Measurements from ENCODE around the gene NEK4. TPM values are rescaled to one million over a fixed set of nuclear protein-coding genes. Genes with fewer than 3 reads are reported as not detected.

The NEK4 gene
- 18.5 and 24.2 TPM in 2 replicates for total RNA-seq

DNA sequence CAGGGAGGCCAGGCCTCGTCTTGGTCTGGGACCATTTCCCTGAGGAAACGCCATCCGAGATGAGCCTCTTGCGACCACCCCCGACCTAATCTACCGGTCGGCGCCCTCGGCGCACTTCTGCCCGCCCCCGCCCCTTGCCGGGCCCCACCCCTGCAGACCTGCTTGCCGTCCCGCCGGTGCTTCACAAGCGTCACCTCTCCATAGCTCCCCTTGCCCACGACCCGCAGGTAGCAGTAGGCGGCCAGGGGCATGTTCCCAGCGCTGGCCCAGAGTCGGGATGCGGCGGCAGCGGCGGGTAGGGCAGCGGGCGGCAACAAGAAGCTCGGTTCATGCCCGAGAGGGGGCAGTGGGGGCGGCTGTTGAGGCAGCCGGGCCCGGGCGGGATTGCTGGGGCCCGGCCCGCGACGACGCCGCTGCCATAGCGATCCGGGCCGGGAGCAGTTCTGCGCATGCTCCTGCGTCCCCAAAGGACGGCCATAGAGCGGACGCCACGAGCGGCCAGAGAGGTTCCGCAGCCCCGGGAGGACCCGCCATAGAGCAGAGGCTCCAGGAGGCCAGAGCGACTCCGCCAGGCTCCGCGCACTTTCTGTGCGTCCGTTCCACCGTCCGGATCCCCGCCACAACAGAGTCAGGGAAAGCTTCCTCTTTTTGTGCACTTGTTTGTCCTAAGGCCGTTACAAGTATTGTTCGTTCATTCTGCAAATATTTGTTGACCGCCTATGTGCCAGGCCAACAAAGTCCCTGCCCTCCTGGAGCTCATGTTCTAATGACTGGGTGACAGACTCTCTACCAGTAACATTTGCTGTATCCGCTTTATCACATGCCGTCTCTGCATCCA, at the start of gene NEK4:
Gene NEK4, minus strand, starts transcription at position 445 of the 838 bp plus-strand sequence. Its CDS starts 194 bp downstream, at position 251.
- H3K27me3 ChIP-seq (ENCODE audit: control insufficient read depth, insufficient read depth, low read length) = no peaks in the 10 kb centered on the region
- peak; percentile 66 for DNase-seq (ENCODE audit: low read depth)
- H3K36me3 ChIP-seq (ENCODE audit: control insufficient read depth, insufficient read depth, low read length) = no peaks in the 10 kb centered on the region
- TF ChIP-seq, protein P1, sequence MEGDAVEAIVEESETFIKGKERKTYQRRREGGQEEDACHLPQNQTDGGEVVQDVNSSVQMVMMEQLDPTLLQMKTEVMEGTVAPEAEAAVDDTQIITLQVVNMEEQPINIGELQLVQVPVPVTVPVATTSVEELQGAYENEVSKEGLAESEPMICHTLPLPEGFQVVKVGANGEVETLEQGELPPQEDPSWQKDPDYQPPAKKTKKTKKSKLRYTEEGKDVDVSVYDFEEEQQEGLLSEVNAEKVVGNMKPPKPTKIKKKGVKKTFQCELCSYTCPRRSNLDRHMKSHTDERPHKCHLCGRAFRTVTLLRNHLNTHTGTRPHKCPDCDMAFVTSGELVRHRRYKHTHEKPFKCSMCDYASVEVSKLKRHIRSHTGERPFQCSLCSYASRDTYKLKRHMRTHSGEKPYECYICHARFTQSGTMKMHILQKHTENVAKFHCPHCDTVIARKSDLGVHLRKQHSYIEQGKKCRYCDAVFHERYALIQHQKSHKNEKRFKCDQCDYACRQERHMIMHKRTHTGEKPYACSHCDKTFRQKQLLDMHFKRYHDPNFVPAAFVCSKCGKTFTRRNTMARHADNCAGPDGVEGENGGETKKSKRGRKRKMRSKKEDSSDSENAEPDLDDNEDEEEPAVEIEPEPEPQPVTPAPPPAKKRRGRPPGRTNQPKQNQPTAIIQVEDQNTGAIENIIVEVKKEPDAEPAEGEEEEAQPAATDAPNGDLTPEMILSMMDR (IDR thresholded peaks at IDR 0.05; ENCODE audit: insufficient read depth, low read length, poor library complexity, severe bottlenecking) = no peak
- H3K4me3 ChIP-seq (ENCODE audit: low read depth, low read length) = peak within 1 kb of the TSS; percentile 87

DNA sequence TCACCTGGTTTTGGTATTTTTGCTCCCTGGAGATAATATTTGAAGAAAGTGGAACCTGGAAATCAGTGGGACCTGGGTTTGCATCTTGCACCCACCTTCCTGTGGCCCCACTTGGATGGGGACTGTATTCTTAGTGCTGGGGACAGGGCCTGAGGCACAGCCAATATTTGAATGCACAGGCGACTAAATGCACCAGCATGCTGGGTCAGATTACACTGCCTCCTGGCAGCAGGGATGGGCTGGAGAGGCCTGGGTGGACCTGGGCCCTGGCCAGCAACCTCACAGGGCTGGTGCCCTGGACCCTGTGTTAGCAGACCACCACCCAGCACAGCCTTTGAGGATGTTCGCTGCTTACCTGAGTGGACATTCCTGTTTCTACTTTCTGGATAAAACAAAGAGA, 49.2 kb upstream of the NEK4 start:
- H3K36me3 ChIP-seq (ENCODE audit: control insufficient read depth, insufficient read depth, low read length) = no peaks in the 10 kb centered on the region
- no peak overlapping the region for H3K4me3 ChIP-seq (ENCODE audit: low read depth, low read length)
- H3K27me3 ChIP-seq (ENCODE audit: control insufficient read depth, insufficient read depth, low read length) = no peaks in the 10 kb centered on the region
- no peak for DNase-seq (ENCODE audit: low read depth)
- TF ChIP-seq, protein P1 (IDR thresholded peaks at IDR 0.05; ENCODE audit: insufficient read depth, low read length, poor library complexity, severe bottlenecking) = no peak

DNA sequence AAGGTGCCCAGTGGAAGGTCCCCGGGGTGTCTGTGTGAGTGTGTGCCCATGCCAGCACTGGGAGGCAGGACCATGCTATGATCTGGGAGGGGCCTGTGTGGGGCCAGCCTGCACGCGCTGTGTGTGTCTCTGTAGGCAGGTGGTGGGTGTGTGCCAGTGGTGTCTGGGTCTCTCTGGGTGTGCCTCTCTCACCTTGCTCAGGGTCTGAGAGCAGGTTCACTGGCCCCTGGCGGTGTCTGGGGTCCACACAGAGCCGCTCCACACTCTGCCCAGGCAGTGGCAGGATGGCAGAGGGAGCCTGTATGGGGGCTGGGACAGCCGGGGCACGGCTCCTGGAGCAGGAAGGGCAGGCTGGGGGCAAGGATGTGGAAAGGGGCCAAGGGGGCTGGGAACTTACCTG, 47.1 kb upstream of the NEK4 start:
- DNase-seq (ENCODE audit: low read depth) = no peak
- TF ChIP-seq, protein P1 (IDR thresholded peaks at IDR 0.05; ENCODE audit: insufficient read depth, low read length, poor library complexity, severe bottlenecking) = no peak
- H3K4me3 ChIP-seq (ENCODE audit: low read depth, low read length) = no peak overlapping the region
- no peaks in the 10 kb centered on the region for H3K36me3 ChIP-seq (ENCODE audit: control insufficient read depth, insufficient read depth, low read length)
- no peaks in the 10 kb centered on the region for H3K27me3 ChIP-seq (ENCODE audit: control insufficient read depth, insufficient read depth, low read length)

DNA sequence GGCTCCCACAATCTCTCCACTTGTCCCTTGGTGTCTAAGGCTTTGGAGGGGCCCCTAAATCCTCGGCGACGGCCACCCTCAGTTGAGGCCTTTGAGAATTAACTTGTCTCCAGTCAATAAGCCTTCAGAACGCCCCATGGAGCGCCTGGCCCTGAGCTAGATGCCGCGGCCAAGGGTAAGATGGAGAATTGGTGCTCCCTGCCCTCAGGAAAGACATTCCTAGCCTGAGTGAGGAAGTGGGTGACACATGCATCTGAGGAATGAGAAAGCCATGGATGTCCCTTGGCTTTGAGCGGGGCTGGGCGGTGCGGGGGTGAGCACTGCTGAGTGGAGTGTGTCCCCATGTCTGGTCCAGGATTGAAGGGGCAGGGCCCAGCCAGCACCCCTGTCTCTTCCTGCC, 46.5 kb upstream of the NEK4 start:
- H3K36me3 ChIP-seq (ENCODE audit: control insufficient read depth, insufficient read depth, low read length) = no peaks in the 10 kb centered on the region
- DNase-seq (ENCODE audit: low read depth) = no peak
- no peak overlapping the region for H3K4me3 ChIP-seq (ENCODE audit: low read depth, low read length)
- TF ChIP-seq, protein P1 (IDR thresholded peaks at IDR 0.05; ENCODE audit: insufficient read depth, low read length, poor library complexity, severe bottlenecking) = no peak
- H3K27me3 ChIP-seq (ENCODE audit: control insufficient read depth, insufficient read depth, low read length) = no peaks in the 10 kb centered on the region

DNA sequence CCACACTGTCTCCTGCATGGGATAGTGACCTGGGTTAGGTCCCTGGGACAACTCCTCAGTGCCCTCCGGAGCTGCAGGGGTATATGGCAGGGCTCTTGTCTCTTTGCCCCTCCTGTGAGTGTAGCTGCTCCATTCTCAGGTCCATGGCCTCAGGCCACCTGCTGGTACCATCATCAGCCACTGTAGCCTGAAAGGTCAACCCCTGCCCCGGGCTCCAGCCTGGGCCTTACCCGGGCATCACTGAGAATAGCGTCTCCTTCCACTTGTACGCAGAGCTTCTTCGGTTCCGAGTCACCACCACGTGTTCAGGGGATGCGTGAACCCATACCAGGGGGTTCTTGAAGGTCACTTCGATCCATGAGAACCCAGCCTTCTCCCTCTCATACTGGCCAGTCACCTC, 45.9 kb upstream of the NEK4 start:
- no peaks in the 10 kb centered on the region for H3K27me3 ChIP-seq (ENCODE audit: control insufficient read depth, insufficient read depth, low read length)
- DNase-seq (ENCODE audit: low read depth) = no peak
- no peak overlapping the region for H3K4me3 ChIP-seq (ENCODE audit: low read depth, low read length)
- H3K36me3 ChIP-seq (ENCODE audit: control insufficient read depth, insufficient read depth, low read length) = no peaks in the 10 kb centered on the region
- TF ChIP-seq, protein P1 (IDR thresholded peaks at IDR 0.05; ENCODE audit: insufficient read depth, low read length, poor library complexity, severe bottlenecking) = no peak

DNA sequence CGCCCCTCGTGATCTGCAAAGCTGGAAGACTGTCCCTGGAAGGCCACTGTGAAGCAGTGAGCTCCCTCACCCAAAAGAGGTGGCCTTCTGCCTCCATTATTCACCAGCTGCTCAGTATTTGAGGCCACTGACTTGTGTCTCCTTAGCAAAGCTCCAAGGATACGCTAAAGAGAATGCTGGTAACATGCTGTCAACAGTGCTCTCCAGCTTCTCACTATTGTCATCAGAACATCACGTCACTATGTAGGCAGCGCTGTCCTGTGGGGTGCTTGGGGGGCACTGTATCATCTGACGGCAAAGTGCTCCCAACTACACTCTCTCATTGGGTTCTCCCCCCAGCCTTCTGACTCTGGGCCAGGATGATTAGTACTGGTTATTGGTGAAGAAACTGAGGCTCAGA, 45.5 kb upstream of the NEK4 start:
- H3K27me3 ChIP-seq (ENCODE audit: control insufficient read depth, insufficient read depth, low read length) = no peaks in the 10 kb centered on the region

More for the DNA sequence above, 45.5 kb upstream of the NEK4 start:
- no peak overlapping the region for H3K4me3 ChIP-seq (ENCODE audit: low read depth, low read length)
- TF ChIP-seq, protein P1 (IDR thresholded peaks at IDR 0.05; ENCODE audit: insufficient read depth, low read length, poor library complexity, severe bottlenecking) = no peak
- H3K36me3 ChIP-seq (ENCODE audit: control insufficient read depth, insufficient read depth, low read length) = no peaks in the 10 kb centered on the region
- DNase-seq (ENCODE audit: low read depth) = no peak

All from kidney epithelial cell (primary cell).